Endothelial cell of umbilical vein (primary cell): ENCODE results near the gene COL15A1.

ENCODE experiments used
- EZH2 ChIP-seq: IDR thresholded peaks from 2 replicates; pipeline ENCODE4 v1.6.1; 2012; ENCODE audit warnings: borderline replicate concordance, low read depth, mild to moderate bottlenecking, moderate library complexity, low read length, inconsistent platforms; ENCODE audit not compliant: severe bottlenecking
- FOS ChIP-seq: IDR thresholded peaks from 2 replicates; pipeline ENCODE4 v1.6.1; 2011; ENCODE audit warnings: mild to moderate bottlenecking, low read length, moderate library complexity, borderline replicate concordance; ENCODE audit not compliant: insufficient read depth
- GATA2 ChIP-seq: IDR thresholded peaks from 2 replicates; pipeline ENCODE4 v1.7.0; 2011; ENCODE audit warnings: low read depth, mild to moderate bottlenecking, moderate library complexity, mixed read lengths, low read length; ENCODE audit not compliant: insufficient read length, insufficient read depth
- JUN ChIP-seq: IDR thresholded peaks from 2 replicates; pipeline ENCODE4 v1.6.1; 2011; ENCODE audit warnings: borderline replicate concordance, low read depth; ENCODE audit not compliant: insufficient read length, insufficient read depth
- MYC ChIP-seq: IDR thresholded peaks from one replicate; pipeline ENCODE4 v1.6.1; 2011; ENCODE audit warnings: mild to moderate bottlenecking, low read depth, low read length
- POLR2A ChIP-seq: IDR thresholded peaks from 2 replicates; pipeline ENCODE4 v1.6.1; 2012; ENCODE audit warnings: low read depth, mild to moderate bottlenecking, control low read depth, low read length
- POLR2AphosphoS5 ChIP-seq: IDR thresholded peaks from 2 replicates; pipeline ENCODE4 v1.6.1; 2012; ENCODE audit warnings: low read depth, mild to moderate bottlenecking, control low read depth, low read length, moderate library complexity; ENCODE audit not compliant: insufficient read depth
- TF ChIP-seq, protein P1 (sequence below), 2 donors: IDR thresholded peaks; 1 replicate in 1 of 2; 2 replicates in 1 of 2; pipeline ENCODE4 v1.5.1; 2011; ENCODE audit warnings: low read length in 2 of 2, mild to moderate bottlenecking in 2 of 2, moderate library complexity in 2 of 2, control low read depth in 1 of 2, inconsistent platforms in 1 of 2, low read depth in 1 of 2; ENCODE audit not compliant: insufficient read depth in 1 of 2; ENCODE audit errors: extremely low read depth in 1 of 2
- TF ChIP-seq, protein P2 (sequence below): IDR thresholded peaks from 2 replicates; pipeline ENCODE4 v1.6.1; 2011; ENCODE audit not compliant: insufficient read depth, insufficient read length

DNA sequence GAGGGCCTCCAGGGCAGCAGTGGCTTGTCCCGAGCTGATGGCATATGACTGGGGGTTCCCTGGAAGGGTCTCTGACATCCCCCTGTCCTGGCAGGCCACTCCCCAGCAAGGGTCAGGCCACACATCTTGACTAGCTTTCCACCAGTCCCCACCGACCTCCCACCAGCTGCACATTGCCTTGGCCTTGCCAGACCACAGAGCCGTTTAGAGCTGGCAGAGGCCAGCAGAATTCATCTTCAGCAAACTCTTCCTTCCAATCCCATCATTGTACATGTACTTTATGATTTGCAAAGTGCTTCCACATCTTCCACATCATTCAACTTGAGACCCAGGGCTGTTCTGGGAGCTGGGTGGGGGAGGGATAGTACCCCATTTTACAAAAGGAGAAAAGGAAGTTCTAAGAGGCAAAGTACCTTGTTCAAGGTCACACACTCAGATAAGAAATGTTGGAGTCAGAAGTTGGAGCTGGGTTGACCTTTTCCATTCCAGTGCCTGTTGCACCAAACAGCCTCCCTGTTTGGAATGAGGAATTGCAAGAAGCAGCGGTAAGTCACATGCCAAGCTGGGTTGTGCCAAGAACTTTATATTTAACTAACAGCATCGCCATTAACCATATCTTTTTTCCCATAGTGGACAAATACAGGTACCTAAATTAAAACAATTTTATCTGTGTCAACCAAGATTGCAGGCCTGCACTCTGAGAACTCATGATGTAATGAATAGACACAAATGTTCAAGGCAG, 25.8 kb upstream of the COL15A1 start:
- TF ChIP-seq, protein P1, sequence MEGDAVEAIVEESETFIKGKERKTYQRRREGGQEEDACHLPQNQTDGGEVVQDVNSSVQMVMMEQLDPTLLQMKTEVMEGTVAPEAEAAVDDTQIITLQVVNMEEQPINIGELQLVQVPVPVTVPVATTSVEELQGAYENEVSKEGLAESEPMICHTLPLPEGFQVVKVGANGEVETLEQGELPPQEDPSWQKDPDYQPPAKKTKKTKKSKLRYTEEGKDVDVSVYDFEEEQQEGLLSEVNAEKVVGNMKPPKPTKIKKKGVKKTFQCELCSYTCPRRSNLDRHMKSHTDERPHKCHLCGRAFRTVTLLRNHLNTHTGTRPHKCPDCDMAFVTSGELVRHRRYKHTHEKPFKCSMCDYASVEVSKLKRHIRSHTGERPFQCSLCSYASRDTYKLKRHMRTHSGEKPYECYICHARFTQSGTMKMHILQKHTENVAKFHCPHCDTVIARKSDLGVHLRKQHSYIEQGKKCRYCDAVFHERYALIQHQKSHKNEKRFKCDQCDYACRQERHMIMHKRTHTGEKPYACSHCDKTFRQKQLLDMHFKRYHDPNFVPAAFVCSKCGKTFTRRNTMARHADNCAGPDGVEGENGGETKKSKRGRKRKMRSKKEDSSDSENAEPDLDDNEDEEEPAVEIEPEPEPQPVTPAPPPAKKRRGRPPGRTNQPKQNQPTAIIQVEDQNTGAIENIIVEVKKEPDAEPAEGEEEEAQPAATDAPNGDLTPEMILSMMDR (IDR thresholded peaks at IDR 0.05; ENCODE audit: extremely low read depth in 1 of 2, insufficient read depth in 1 of 2, low read depth in 1 of 2, low read length in 2 of 2), result no peak
- no peak for TF ChIP-seq EZH2
- no peak for TF ChIP-seq FOS
- no peak for TF ChIP-seq POLR2A
- TF ChIP-seq POLR2AphosphoS5, result no peak
- no peak for TF ChIP-seq GATA2
- TF ChIP-seq, protein P2, sequence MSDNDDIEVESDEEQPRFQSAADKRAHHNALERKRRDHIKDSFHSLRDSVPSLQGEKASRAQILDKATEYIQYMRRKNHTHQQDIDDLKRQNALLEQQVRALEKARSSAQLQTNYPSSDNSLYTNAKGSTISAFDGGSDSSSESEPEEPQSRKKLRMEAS, result no peak
- no peak for TF ChIP-seq MYC
- TF ChIP-seq JUN, result no peak
